BJ (cell line): ENCODE results near the gene EIF2S3. TPM values are rescaled to one million over a fixed set of nuclear protein-coding genes. Genes with fewer than 3 reads are reported as not detected.
A peak's percentile ranks its signal among the peaks of the same experiment; 100 is the strongest.

Experiments
- CTCF ChIA-PET: fragments of 350-600 bp; formaldehyde crosslinking; extraction: SDS; loops from one replicate; lab custom pipeline; 2021; ENCODE audit warnings: antibody characterized with exemption, inconsistent platforms; lab: Yijun Ruan, JAX
- POLR2A ChIA-PET: fragments of 300-600 bp; sonication (Branson Sonifier 250); formaldehyde crosslinking; extraction: SDS; loops from one replicate; lab custom pipeline; 2021; ENCODE audit warnings: antibody characterized with exemption; lab: Charles Lee
- DNase-seq: peaks from one replicate; pipeline ENCODE4 v3.0.0-alpha.2; 2011; ENCODE audit warnings: low read depth
- H3K27me3 ChIP-seq: 2 replicates; pipeline ENCODE4 v1.6.0; 2011; ENCODE audit warnings: low read length; ENCODE audit not compliant: control insufficient read depth, insufficient read depth
- H3K36me3 ChIP-seq: 2 replicates; pipeline ENCODE4 v1.5.1; 2011; ENCODE audit warnings: low read length; ENCODE audit not compliant: control insufficient read depth, insufficient read depth
- H3K4me3 ChIP-seq: 2 replicates; pipeline ENCODE4 v1.5.1; 2011; ENCODE audit warnings: low read depth, mild to moderate bottlenecking, control low read depth, low read length
- polyA plus RNA-seq: library from polyadenylated mRNA; depleted of rRNA; stranded (reverse); fragments of >200 nt; gene quantifications from 2 replicates; pipeline ENCODE4 v1.2.3, GENCODE V29; 2011
- TF ChIP-seq, protein P1 (sequence below): IDR thresholded peaks from 2 replicates; pipeline ENCODE4 v1.5.1; 2011; ENCODE audit warnings: low read depth, mild to moderate bottlenecking, control low read depth, inconsistent platforms, low read length, moderate library complexity; ENCODE audit not compliant: insufficient read depth

Gene EIF2S3
- polyA plus RNA-seq, 1 experiment: 55.9 TPM

GRCh38 chrX:24017674-24018073 lies 37.1 kb upstream of the EIF2S3 start:
- H3K36me3 ChIP-seq: no peaks in the 10 kb centered on the region
- no peaks in the 10 kb centered on the region for H3K27me3 ChIP-seq
- H3K4me3 ChIP-seq: no peak overlapping the region
- DNase-seq: no peak
- CTCF ChIA-PET: interaction anchor here (0.6 kb wide), 1 partner anchor 12 kb away, joined by 5 read pairs; no protein-coding TSS in a partner anchor
- TF ChIP-seq, protein P1, sequence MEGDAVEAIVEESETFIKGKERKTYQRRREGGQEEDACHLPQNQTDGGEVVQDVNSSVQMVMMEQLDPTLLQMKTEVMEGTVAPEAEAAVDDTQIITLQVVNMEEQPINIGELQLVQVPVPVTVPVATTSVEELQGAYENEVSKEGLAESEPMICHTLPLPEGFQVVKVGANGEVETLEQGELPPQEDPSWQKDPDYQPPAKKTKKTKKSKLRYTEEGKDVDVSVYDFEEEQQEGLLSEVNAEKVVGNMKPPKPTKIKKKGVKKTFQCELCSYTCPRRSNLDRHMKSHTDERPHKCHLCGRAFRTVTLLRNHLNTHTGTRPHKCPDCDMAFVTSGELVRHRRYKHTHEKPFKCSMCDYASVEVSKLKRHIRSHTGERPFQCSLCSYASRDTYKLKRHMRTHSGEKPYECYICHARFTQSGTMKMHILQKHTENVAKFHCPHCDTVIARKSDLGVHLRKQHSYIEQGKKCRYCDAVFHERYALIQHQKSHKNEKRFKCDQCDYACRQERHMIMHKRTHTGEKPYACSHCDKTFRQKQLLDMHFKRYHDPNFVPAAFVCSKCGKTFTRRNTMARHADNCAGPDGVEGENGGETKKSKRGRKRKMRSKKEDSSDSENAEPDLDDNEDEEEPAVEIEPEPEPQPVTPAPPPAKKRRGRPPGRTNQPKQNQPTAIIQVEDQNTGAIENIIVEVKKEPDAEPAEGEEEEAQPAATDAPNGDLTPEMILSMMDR: no peak
- POLR2A ChIA-PET: no interaction called here

- DNase-seq: no peak
- POLR2A ChIA-PET: no interaction called here
- Histone ChIP-seq H3K27me3 (no peaks in the 10 kb centered on the region), H3K4me3 (no peak overlapping the region), H3K36me3 (no peaks in the 10 kb centered on the region)
- TF ChIP-seq, protein P1: no peak
- CTCF ChIA-PET: no interaction called here
Observed at GRCh38 chrX:24018809-24019208, 35.9 kb upstream of the EIF2S3 start.

DNA sequence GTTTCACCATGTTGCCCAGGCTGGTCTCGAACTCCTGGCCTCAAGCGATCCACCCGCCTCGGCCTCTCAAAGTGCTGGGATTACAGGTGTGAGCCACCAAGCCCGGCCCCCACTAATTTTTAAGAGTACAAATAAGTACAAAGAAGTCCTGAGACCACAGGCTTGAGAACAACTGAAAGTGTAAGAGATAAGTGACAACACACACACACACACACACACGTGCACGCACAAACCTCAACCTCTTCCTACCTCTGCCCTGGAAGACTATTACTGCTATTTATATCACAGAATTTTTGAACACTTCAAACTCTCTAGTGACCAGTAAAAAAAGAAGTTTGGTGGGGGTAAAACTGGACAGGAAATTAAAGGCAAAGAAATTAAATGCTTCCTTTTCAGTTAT lies 35.3 kb upstream of the EIF2S3 start:
- Histone ChIP-seq H3K4me3 (no peak overlapping the region), H3K36me3 (no peaks in the 10 kb centered on the region), H3K27me3 (no peaks in the 10 kb centered on the region)
- POLR2A ChIA-PET: no interaction called here
- TF ChIP-seq, protein P1: no peak
- CTCF ChIA-PET: no interaction called here
- DNase-seq: no peak

GRCh38 chrX:24020306-24020876 lies 34.4 kb upstream of the EIF2S3 start:
- ChIA-PET CTCF (no interaction called here), POLR2A (interaction anchor here (0.7 kb wide), 1 partner anchor 12 kb away, joined by 3 read pairs; no protein-coding TSS in a partner anchor)
- H3K27me3 ChIP-seq: no peaks in the 10 kb centered on the region
- no peak overlapping the region for H3K4me3 ChIP-seq
- DNase-seq: no peak
- TF ChIP-seq, protein P1: no peak
- H3K36me3 ChIP-seq: no peaks in the 10 kb centered on the region

GRCh38 chrX:24023544-24023943 lies 31.2 kb upstream of the EIF2S3 start:
- no peak for DNase-seq
- POLR2A ChIA-PET: no interaction called here
- TF ChIP-seq, protein P1: no peak
- CTCF ChIA-PET: no interaction called here
- Histone ChIP-seq H3K27me3 (no peaks in the 10 kb centered on the region), H3K36me3 (no peaks in the 10 kb centered on the region), H3K4me3 (peak overlapping the region; percentile 74)
